NK-92 (cell line): Measurements from ENCODE around the gene EPHA10.
A peak's percentile ranks its signal among the peaks of the same experiment; 100 is the strongest.

Source experiments
- DNase-seq: peaks from one replicate; lab custom pipeline; 2025; ENCODE audit not compliant: unreplicated experiment; lab: John Stamatoyannopoulos, UW

Gene EPHA10

GRCh38 chr1:37764888-37765441 lies at the start of gene EPHA10:
EPHA10 (minus strand) TSS chr1:37765120; CDS start chr1:37765066, 54 bp downstream.
- DNase-seq: no peak

GRCh38 chr1:37814252-37814651 lies 49.3 kb upstream of the EPHA10 start:
- no peak for DNase-seq

- no peak for DNase-seq
Measured at GRCh38 chr1:37813529-37814145, 48.7 kb upstream of the EPHA10 start.

GRCh38 chr1:37811027-37811655 lies 46.2 kb upstream of the EPHA10 start:
- no peak for DNase-seq

GRCh38 chr1:37809942-37810341 lies 45.0 kb upstream of the EPHA10 start:
- DNase-seq: no peak

GRCh38 chr1:37808369-37809319 lies 43.7 kb upstream of the EPHA10 start:
- no peak for DNase-seq

- peak; percentile 30 for DNase-seq
Measured at GRCh38 chr1:37807555-37808368, 42.8 kb upstream of the EPHA10 start, which contains the start of the genes C1orf122 and YRDC. C1orf122 (plus strand) TSS chr1:37807790; CDS start chr1:37808405, 615 bp downstream. YRDC (minus strand) TSS chr1:37808208; CDS start chr1:37808180, 28 bp downstream.

- no peak for DNase-seq
Measured at GRCh38 chr1:37807220-37807554, 42.3 kb upstream of the EPHA10 start.

GRCh38 chr1:37802439-37802838 lies 37.5 kb upstream of the EPHA10 start:
- DNase-seq: no peak

- no peak for DNase-seq
Measured at GRCh38 chr1:37797750-37798345, 32.9 kb upstream of the EPHA10 start.

GRCh38 chr1:37795340-37796125 lies 30.6 kb upstream of the EPHA10 start:
- DNase-seq: no peak

- DNase-seq: no peak
Measured at GRCh38 chr1:37794372-37795339, 29.7 kb upstream of the EPHA10 start.

- no peak for DNase-seq
Measured at GRCh38 chr1:37793773-37794371, 29.0 kb upstream of the EPHA10 start, which contains the start of gene MANEAL. MANEAL (plus strand) TSS chr1:37793847; CDS start chr1:37794183, 336 bp downstream.

- no peak for DNase-seq
Measured at GRCh38 chr1:37792943-37793686, 28.2 kb upstream of the EPHA10 start.

GRCh38 chr1:37782491-37782890 lies 17.6 kb upstream of the EPHA10 start:
- DNase-seq: no peak

GRCh38 chr1:37778654-37779053 lies 13.7 kb upstream of the EPHA10 start:
- no peak for DNase-seq

- DNase-seq: no peak
Measured at GRCh38 chr1:37776946-37777516, 12.1 kb upstream of the EPHA10 start.
